ENCODE measurements around the gene ENPP4. TPM values are rescaled to one million over a fixed set of nuclear protein-coding genes. Genes with fewer than 3 reads are reported as not detected.
"Not testable (repeated sequence)": the region's sequence is repeated elsewhere in the genome, so short reads cannot be mapped to it uniquely, and the experiment has no call there.

ENPP4 gene
- total and polyA plus RNA-seq, 9 of the 15 experiments (the other 6 are each of a cell fraction or from before 2014, with no cell fraction given): 0.07 TPM; not detected in 8

GRCh38 chr6:46144270-46144669 lies 14.5 kb downstream of the ENPP4 start (continued):
- TF ChIP-seq ZBTB7A (IDR thresholded peaks at IDR 0.05; ENCODE audit: borderline replicate concordance, control insufficient read depth, low read depth, low read length) (no peak), HMG20A (CRISPR knock-in tag; conservative IDR thresholded peaks at IDR 0.05) (no peak)

- intact Hi-C loops (cut with micrococcal nuclease): not testable (repeated sequence)
Measured at GRCh38 chr6:46149066-46149465, 19.3 kb downstream of the ENPP4 start.

GRCh38 chr6:46156701-46157100 lies 26.9 kb downstream of the ENPP4 start:
- H3K9ac ChIP-seq (ENCODE audit: insufficient read depth in 1 of 2, low read depth in 2 of 2, low read length in 2 of 2): no peak overlapping the region
- H2AFZ ChIP-seq (ENCODE audit: low read depth, low read length): no peak overlapping the region
- H3K4me1 ChIP-seq (replicated peaks in 1 of 2; ENCODE audit: control insufficient read depth in 2 of 2, insufficient read depth in 2 of 2, low read length in 2 of 2): no peaks in the 10 kb centered on the region
- H3K27me3 ChIP-seq (ENCODE audit: control insufficient read depth in 2 of 2, insufficient read depth in 2 of 2, low read length in 2 of 2): no peaks in the 10 kb centered on the region
- no peaks in the 10 kb centered on the region for H3K79me2 ChIP-seq (ENCODE audit: control insufficient read depth, insufficient read depth, low read length)
- ATAC-seq (no peak), FAIRE-seq (no peak), DNase-seq (ENCODE audit: extremely low read depth in 1 of 4, low spot score in 3 of 4) (no peak)
- H4K20me1 ChIP-seq (replicated peaks; ENCODE audit: control insufficient read depth, insufficient read depth, low read length): no peaks in the 10 kb centered on the region
- no peaks in the 10 kb centered on the region for H3K9me1 ChIP-seq (ENCODE audit: control insufficient read depth, insufficient read depth, low read length)
- CTCF ChIA-PET (ENCODE audit: low intra/inter-chr PET ratio): no interaction called here
- no peaks in the 10 kb centered on the region for H3K9me3 ChIP-seq (replicated peaks; ENCODE audit: control insufficient read depth, insufficient read depth, low read depth, low read length)
- H3K36me3 ChIP-seq (ENCODE audit: control insufficient read depth, insufficient read depth, low read length): no peaks in the 10 kb centered on the region
- H3K27ac ChIP-seq (ENCODE audit: extremely low read depth, low read depth, low read length): no peak overlapping the region
- in situ Hi-C loops (cut with MboI) (no loop called here), intact Hi-C loops (cut with micrococcal nuclease) (no loop called here)
- H3K4me3 ChIP-seq: no peak overlapping the region
- POLR2A ChIA-PET: no interaction called here
- H3K4me2 ChIP-seq (ENCODE audit: insufficient read depth, low read length): no peak overlapping the region
- no TSS peak for BruUV-seq (replicated peaks)
- TF ChIP-seq TARDBP (IDR thresholded peaks at IDR 0.05) (no peak), ZNF696 (CRISPR knock-in tag; conservative IDR thresholded peaks at IDR 0.05) (no peak), RNF219 (CRISPR knock-in tag; IDR thresholded peaks at IDR 0.05) (no peak), NR4A1 (CRISPR knock-in tag; IDR thresholded peaks at IDR 0.05) (no peak), NR4A1 (tag; IDR thresholded peaks at IDR 0.05) (no peak), ZC3H8 (IDR thresholded peaks at IDR 0.05) (no peak)

More at GRCh38 chr6:46149066-46149465, 19.3 kb downstream of the ENPP4 start:
- ATAC-seq; H3K9me3 ChIP-seq (replicated peaks; ENCODE audit: control insufficient read depth, insufficient read depth, low read depth, low read length); POLR2A ChIA-PET; H3K9ac ChIP-seq (ENCODE audit: insufficient read depth in 1 of 2, low read depth in 2 of 2, low read length in 2 of 2); CTCF ChIA-PET (ENCODE audit: low intra/inter-chr PET ratio); H3K27ac ChIP-seq (ENCODE audit: extremely low read depth, low read depth, low read length); H3K36me3 ChIP-seq (ENCODE audit: control insufficient read depth, insufficient read depth, low read length); H4K20me1 ChIP-seq (replicated peaks; ENCODE audit: control insufficient read depth, insufficient read depth, low read length); H2AFZ ChIP-seq (ENCODE audit: low read depth, low read length); DNase-seq (ENCODE audit: extremely low read depth in 1 of 4, low spot score in 3 of 4); H3K4me2 ChIP-seq (ENCODE audit: insufficient read depth, low read length); H3K79me2 ChIP-seq (ENCODE audit: control insufficient read depth, insufficient read depth, low read length); FAIRE-seq; H3K4me1 ChIP-seq (replicated peaks in 1 of 2; ENCODE audit: control insufficient read depth in 2 of 2, insufficient read depth in 2 of 2, low read length in 2 of 2); H3K27me3 ChIP-seq (ENCODE audit: control insufficient read depth in 2 of 2, insufficient read depth in 2 of 2, low read length in 2 of 2); BruUV-seq (replicated peaks); in situ Hi-C loops (cut with MboI); H3K4me3 ChIP-seq; H3K9me1 ChIP-seq (ENCODE audit: control insufficient read depth, insufficient read depth, low read length): not testable (repeated sequence)
- 0% methylated on average over 3 of the region's 3 CpGs for WGBS (ENCODE audit: insufficient coverage, low coverage, missing lambda C conversion rate)

Data from K562 (cell line).